WERI-Rb-1 (cell line): ENCODE measurements around the gene PSD.

ENCODE experiments used
- DNase-seq: peaks from one replicate; pipeline ENCODE4 v3.0.0-alpha.2; 2020
- H3K27ac ChIP-seq: fragments of 250-450 bp; sonication (Bioruptor Pico); 2 replicates; pipeline ENCODE4 v1.5.1; 2020; ENCODE audit warnings: mild to moderate bottlenecking, moderate library complexity
- H3K27me3 ChIP-seq: fragments of 250-450 bp; sonication (Bioruptor Pico); 2 replicates; pipeline ENCODE4 v1.5.1; 2021; ENCODE audit warnings: mild to moderate bottlenecking, low read depth, moderate library complexity; ENCODE audit not compliant: insufficient read depth, severe bottlenecking
- H3K36me3 ChIP-seq: fragments of 250-450 bp; sonication (Bioruptor Pico); 2 replicates; pipeline ENCODE4 v1.5.1; 2020; ENCODE audit warnings: mild to moderate bottlenecking, moderate library complexity
- H3K4me3 ChIP-seq: 2 replicates; pipeline ENCODE4 v1.5.1; 2011; ENCODE audit warnings: low read depth, mild to moderate bottlenecking, control low read depth, low read length
- H3K9me3 ChIP-seq: fragments of 250-450 bp; sonication (Bioruptor Pico); 2 replicates; pipeline ENCODE4 v1.5.1; 2021; ENCODE audit warnings: mild to moderate bottlenecking, moderate library complexity; ENCODE audit not compliant: severe bottlenecking
- CTCF ChIP-seq: IDR thresholded peaks from 2 replicates; pipeline ENCODE4 v1.5.1; 2011; ENCODE audit warnings: low read depth, mild to moderate bottlenecking, control low read depth, inconsistent platforms, low read length

The PSD gene

DNA sequence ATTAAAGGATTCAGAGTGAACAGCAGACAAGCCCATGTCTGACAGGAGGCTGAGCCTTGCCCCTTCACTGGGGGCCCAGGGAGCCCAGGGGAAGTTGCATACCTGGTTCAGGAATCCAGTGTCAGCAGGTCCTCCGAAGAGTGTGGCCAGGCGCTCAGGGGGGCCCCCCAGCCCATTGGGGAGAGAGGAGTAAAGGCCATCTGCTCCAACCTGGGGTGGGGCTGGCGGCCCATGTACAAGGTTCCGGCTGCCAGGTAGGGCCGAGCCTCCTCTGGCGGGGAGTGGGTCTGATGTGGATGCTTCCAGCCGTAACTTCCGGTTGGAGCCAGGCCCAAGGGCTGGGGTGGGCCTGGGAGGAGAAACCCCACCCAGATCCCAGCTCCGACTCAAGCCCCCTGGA is 2.3 kb downstream of the PSD start:
- Histone ChIP-seq H3K27ac (peak overlapping the region; percentile 99), H3K36me3 (peaks cover 52% of the 10 kb centered on the region), H3K4me3 (peak overlapping the region; percentile 21), H3K9me3 (no peaks in the 10 kb centered on the region), H3K27me3 (no peaks in the 10 kb centered on the region)
- peak; percentile 81 for DNase-seq
- TF ChIP-seq CTCF, result no peak

DNA sequence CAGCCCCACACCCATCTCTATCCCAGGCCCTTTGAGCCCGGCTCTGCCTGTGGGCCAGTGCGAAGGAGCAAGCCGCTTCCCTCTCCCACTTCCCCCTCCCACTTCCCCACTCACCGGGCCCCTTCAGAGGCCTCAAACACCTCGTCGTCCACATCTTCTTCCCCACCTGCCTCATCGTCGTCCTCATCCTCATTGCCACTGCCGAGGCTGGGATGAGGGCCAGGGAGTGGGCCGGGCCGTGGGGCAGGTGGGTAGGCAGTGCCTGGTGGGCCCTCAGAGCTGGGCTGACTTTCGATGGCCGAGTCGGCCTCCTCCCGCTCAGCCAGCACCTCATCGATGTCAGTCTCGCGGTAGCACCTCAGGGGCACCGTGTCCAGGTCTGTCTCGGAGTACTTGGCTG is 3.8 kb downstream of the PSD start:
- H3K27ac ChIP-seq, result peak overlapping the region; percentile 99
- no peak overlapping the region for H3K4me3 ChIP-seq
- H3K27me3 ChIP-seq, result no peaks in the 10 kb centered on the region
- no peaks in the 10 kb centered on the region for H3K9me3 ChIP-seq
- TF ChIP-seq CTCF, result no peak
- H3K36me3 ChIP-seq, result peaks cover 62% of the 10 kb centered on the region
- no peak for DNase-seq

GRCh38 chr10:102413806-102414561 is 4.6 kb downstream of the PSD start:
- DNase-seq, result peak; percentile 52
- Histone ChIP-seq H3K9me3 (no peaks in the 10 kb centered on the region), H3K4me3 (no peak overlapping the region), H3K36me3 (peaks cover 66% of the 10 kb centered on the region), H3K27me3 (no peaks in the 10 kb centered on the region), H3K27ac (peak overlapping the region; percentile 99)
- TF ChIP-seq CTCF, result no peak

DNA sequence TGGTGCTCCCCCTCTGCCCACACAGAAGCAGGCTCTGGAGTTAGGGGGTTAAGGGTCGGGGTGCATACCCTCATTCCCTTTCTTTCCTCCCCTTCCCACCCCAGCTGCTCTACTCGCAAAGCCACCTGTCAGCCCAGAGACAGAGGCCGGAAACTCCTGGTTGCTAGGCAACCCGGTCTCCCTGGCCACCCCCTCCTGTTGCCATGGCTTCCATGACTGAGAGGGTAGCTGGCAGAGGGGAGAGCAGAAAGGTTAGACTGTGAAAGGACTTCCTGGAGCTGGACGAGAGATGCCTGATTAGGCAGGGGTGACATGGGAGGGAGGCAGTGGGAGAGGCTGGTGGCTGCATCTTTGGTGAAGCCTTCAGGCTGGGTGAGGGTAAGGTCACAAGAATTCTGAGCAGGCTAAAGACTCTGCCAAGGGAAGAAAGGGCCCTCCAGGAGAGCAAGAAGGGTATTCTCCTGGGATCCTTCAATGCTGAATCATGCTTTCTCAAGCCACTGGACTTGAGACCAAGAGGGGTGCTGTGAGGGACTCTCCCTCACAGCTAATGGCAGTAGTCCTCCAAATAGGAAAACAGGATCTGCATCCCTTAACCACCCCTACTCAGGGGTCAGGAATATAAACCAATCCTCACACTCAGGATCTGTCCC is 5.4 kb downstream of the PSD start:
- peaks cover 66% of the 10 kb centered on the region for H3K36me3 ChIP-seq
- DNase-seq, result peak; percentile 62
- H3K27me3 ChIP-seq, result no peaks in the 10 kb centered on the region
- TF ChIP-seq CTCF, result no peak
- H3K9me3 ChIP-seq, result no peaks in the 10 kb centered on the region
- peak overlapping the region; percentile 99 for H3K27ac ChIP-seq
- no peak overlapping the region for H3K4me3 ChIP-seq

DNA sequence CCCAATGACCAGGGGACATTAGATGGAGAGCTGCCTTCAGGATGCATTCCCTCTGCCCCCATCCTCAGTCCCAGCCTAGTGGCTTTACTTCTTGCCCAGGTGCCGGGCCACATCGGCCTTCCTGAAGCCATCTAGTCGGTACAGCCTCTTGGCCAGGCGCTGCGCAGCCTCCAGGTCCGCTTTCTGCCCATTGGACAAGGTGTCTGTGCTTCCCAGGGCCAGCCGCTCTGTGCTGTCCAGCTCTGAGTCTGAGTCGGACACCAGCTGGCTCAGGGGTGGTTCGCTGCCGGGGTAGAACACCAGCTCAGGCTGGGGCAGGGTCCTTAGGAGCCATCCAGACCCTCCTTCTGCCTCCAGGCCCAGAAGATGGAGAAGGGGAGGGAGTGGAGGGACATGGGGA is 6.3 kb downstream of the PSD start:
- peaks cover 74% of the 10 kb centered on the region for H3K36me3 ChIP-seq
- no peaks in the 10 kb centered on the region for H3K27me3 ChIP-seq
- no peak overlapping the region; the same call in 1 of the 2 replicates for H3K27ac ChIP-seq
- no peak for TF ChIP-seq CTCF
- H3K4me3 ChIP-seq, result no peak overlapping the region
- DNase-seq, result no peak
- H3K9me3 ChIP-seq, result no peaks in the 10 kb centered on the region
